Progenitor cell of endocrine pancreas (in vitro differentiated cells): ENCODE data around the gene CLDN5. TPM values are rescaled to one million over a fixed set of nuclear protein-coding genes. Genes with fewer than 3 reads are reported as not detected.

ENCODE experiments used
- DNase-seq: peaks from one replicate; pipeline ENCODE4 v3.0.0; 2021; ENCODE audit warnings: low spot score; ENCODE audit not compliant: unreplicated experiment
- H3K27ac Mint-ChIP-seq: 2 replicates; pipeline ENCODE4 v1.8.0; 2021; ENCODE audit warnings: mild to moderate bottlenecking, moderate library complexity, mixed read lengths
- H3K27me3 Mint-ChIP-seq: 2 replicates; pipeline ENCODE4 v1.8.0; 2021; ENCODE audit warnings: mixed read lengths
- H3K36me3 Mint-ChIP-seq: 2 replicates; pipeline ENCODE4 v1.8.0; 2022; ENCODE audit warnings: mixed read lengths; ENCODE audit not compliant: insufficient read depth
- H3K4me1 Mint-ChIP-seq: 2 replicates; pipeline ENCODE4 v1.8.0; 2021; ENCODE audit warnings: low read depth, mixed read lengths
- H3K4me3 Mint-ChIP-seq: 2 replicates; pipeline ENCODE4 v1.8.0; 2021; ENCODE audit warnings: low read depth, mild to moderate bottlenecking, moderate library complexity, mixed read lengths
- H3K9me3 Mint-ChIP-seq: 2 replicates; pipeline ENCODE4 v1.8.0; 2021; ENCODE audit warnings: low read depth, mixed read lengths
- total RNA-seq: library from RNA; stranded (reverse); gene quantifications from 2 replicates; pipeline ENCODE4 v1.2.1, GENCODE V29; 2021
- TF ChIP-seq, protein P1 (sequence below): fragments of 200-600 bp; sonication (generic); IDR thresholded peaks from one replicate; pipeline ENCODE4 v1.5.0; 2021; ENCODE audit warnings: antibody characterized with exemption, mild to moderate bottlenecking; ENCODE audit not compliant: unreplicated experiment

The CLDN5 gene
- total RNA-seq, 1 donor from 2014 or later: not detected

- no peaks in the 10 kb centered on the region for H3K4me1 Mint-ChIP-seq
- H3K9me3 Mint-ChIP-seq: peaks cover 5% of the 10 kb centered on the region
- TF ChIP-seq, protein P1, sequence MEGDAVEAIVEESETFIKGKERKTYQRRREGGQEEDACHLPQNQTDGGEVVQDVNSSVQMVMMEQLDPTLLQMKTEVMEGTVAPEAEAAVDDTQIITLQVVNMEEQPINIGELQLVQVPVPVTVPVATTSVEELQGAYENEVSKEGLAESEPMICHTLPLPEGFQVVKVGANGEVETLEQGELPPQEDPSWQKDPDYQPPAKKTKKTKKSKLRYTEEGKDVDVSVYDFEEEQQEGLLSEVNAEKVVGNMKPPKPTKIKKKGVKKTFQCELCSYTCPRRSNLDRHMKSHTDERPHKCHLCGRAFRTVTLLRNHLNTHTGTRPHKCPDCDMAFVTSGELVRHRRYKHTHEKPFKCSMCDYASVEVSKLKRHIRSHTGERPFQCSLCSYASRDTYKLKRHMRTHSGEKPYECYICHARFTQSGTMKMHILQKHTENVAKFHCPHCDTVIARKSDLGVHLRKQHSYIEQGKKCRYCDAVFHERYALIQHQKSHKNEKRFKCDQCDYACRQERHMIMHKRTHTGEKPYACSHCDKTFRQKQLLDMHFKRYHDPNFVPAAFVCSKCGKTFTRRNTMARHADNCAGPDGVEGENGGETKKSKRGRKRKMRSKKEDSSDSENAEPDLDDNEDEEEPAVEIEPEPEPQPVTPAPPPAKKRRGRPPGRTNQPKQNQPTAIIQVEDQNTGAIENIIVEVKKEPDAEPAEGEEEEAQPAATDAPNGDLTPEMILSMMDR: no peak
- H3K27ac Mint-ChIP-seq: no peak overlapping the region
- DNase-seq: no peak
- no peaks in the 10 kb centered on the region for H3K36me3 Mint-ChIP-seq
- H3K27me3 Mint-ChIP-seq: peaks cover 3% of the 10 kb centered on the region
- no peak overlapping the region for H3K4me3 Mint-ChIP-seq
Measured at GRCh38 chr22:19559956-19560355, 35.7 kb upstream of the CLDN5 start.

DNA sequence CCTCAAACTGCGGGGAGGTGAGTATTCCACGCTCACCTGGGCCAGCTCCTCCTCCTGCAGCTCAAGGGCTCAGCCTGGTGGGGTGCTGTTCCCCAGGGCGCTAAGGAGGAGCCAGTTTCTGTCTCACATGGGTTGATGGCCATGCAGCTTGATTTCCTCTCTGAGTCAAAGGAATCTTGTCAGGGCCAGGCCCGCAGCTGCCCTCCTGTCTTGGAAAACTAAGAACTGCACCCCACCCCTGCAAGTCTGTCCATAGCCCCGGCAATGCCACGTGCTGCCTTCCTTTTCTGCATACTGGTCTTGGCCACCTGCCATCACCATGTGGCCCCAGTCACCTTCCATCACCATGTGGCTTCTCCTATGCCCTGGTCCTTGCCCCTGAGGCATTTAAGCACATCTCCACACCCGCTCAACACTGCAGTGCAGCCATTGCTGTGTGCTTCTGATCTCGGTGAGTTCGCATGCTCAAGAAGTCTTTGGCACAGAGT lies 35.2 kb upstream of the CLDN5 start:
- no peak overlapping the region for H3K4me3 Mint-ChIP-seq
- H3K27me3 Mint-ChIP-seq: peaks cover 3% of the 10 kb centered on the region
- H3K27ac Mint-ChIP-seq: no peak overlapping the region
- no peaks in the 10 kb centered on the region for H3K4me1 Mint-ChIP-seq
- TF ChIP-seq, protein P1: no peak
- no peaks in the 10 kb centered on the region for H3K36me3 Mint-ChIP-seq
- no peak for DNase-seq
- peaks cover 5% of the 10 kb centered on the region for H3K9me3 Mint-ChIP-seq

GRCh38 chr22:19556963-19557545 lies 32.8 kb upstream of the CLDN5 start:
- Mint-ChIP-seq H3K36me3 (no peaks in the 10 kb centered on the region), H3K27ac (no peak overlapping the region), H3K4me1 (no peaks in the 10 kb centered on the region), H3K9me3 (no peaks in the 10 kb centered on the region), H3K27me3 (peaks cover 3% of the 10 kb centered on the region), H3K4me3 (no peak overlapping the region)
- no peak for DNase-seq
- TF ChIP-seq, protein P1: no peak

DNA sequence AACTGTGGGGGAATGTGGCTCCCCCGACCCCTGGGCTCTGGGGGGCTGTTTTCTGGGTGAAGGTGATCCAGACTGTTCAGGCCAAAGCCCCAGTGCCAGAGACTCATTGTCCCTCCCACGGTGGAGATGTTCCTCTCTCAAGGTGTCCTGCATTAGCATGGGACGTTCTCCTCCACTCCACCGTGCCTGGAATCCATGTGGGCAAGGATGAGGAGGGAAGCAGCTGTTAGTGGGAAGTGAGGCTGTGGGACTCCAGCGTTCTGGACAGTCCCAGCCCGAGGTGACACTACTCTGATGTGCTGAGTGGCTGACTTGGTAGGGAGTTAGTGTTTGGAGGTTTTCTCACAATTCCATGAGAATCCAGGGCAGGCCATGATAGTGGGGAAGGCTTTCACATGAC lies 31.4 kb upstream of the CLDN5 start:
- no peaks in the 10 kb centered on the region for H3K36me3 Mint-ChIP-seq
- no peak overlapping the region for H3K27ac Mint-ChIP-seq

DNA sequence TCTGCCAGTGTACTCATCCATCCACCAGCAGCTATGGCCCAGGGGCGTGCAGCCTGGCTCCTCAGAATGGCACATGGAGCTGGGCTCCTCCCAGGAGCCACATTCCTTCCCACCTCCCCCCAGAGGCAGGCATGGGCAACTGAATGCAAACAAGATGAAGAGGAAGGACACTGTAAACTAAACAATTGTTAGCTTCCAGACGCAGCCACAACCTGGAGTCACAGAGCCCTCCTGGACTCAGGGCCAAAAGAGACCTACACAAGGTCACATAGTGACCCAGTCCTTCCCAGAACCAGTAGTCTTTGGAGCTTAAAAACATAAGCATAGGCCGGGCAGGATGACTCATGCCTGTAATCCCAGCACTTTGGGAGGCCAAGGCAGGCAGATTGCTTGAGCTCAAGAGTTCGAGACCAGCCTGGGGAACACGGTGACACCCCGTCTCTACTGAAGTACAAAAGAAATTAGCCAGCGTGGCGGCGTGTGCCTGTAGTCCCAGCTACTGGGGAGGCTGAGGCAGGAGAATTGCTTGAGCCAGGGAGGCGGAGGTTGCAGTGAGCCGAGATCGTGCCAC lies 30.7 kb upstream of the CLDN5 start:
- Mint-ChIP-seq H3K36me3 (no peaks in the 10 kb centered on the region), H3K27ac (no peak overlapping the region)
- no peak for DNase-seq

More for the DNA sequence above, 31.4 kb upstream of the CLDN5 start:
- H3K9me3 Mint-ChIP-seq: no peaks in the 10 kb centered on the region
- H3K4me1 Mint-ChIP-seq: no peaks in the 10 kb centered on the region
- peaks cover 3% of the 10 kb centered on the region for H3K27me3 Mint-ChIP-seq
- H3K4me3 Mint-ChIP-seq: no peak overlapping the region
- no peak for DNase-seq
- TF ChIP-seq, protein P1: no peak

More for the DNA sequence above, 30.7 kb upstream of the CLDN5 start:
- Mint-ChIP-seq H3K4me1 (no peaks in the 10 kb centered on the region), H3K4me3 (no peak overlapping the region), H3K9me3 (no peaks in the 10 kb centered on the region), H3K27me3 (peaks cover 3% of the 10 kb centered on the region)
- TF ChIP-seq, protein P1: peak; percentile 35
